ENCODE results near the gene ARHGEF12.

DNA sequence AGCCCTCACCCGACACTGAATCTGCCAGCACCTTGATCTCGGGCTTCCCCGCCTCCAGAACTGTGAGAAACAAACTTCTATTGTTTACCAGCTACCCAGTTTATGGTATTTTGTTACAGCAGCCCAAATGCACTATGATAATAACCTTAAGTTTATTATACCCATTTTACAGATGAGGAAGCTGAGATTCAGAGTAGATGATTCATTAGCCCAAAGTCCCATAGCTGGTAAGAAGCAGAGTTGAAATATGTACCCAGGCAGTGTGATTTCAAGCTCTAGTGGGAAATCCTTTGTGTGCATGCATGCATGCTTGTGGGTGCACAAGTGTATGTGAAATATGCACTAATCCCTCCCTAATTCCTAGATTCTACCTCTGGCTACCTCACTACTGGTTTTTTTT lies 183.3 kb downstream of the ARHGEF12 start:
- TF ChIP-seq BHLHE40 (IDR thresholded peaks at IDR 0.05; ENCODE audit: borderline replicate concordance), result no peak
- TF ChIP-seq, protein P1, sequence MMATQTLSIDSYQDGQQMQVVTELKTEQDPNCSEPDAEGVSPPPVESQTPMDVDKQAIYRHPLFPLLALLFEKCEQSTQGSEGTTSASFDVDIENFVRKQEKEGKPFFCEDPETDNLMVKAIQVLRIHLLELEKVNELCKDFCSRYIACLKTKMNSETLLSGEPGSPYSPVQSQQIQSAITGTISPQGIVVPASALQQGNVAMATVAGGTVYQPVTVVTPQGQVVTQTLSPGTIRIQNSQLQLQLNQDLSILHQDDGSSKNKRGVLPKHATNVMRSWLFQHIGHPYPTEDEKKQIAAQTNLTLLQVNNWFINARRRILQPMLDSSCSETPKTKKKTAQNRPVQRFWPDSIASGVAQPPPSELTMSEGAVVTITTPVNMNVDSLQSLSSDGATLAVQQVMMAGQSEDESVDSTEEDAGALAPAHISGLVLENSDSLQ (IDR thresholded peaks at IDR 0.05), result no peak
- no peak for TF ChIP-seq ARNT (IDR thresholded peaks at IDR 0.05)
